ENCODE data around the gene FAM162B.

FAM162B gene

DNA sequence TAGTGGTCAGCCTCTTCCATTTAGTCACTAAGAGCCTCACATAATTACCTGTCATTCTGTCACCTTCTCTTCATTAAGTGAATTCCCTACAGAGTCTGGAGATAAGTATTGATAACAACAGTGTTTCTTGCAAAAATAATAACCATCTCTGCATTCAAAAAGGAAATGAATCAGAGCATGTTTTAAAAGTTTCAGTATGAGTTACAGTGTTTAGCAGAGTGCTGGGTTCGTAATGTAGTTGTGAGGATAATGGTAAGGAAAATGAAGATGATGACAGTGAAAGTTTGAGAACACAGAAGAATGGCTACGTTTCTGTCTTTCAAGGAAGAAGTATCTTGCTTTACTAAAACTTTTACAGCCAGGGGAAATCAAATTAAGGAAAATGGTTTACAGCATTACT lies 32.1 kb upstream of the FAM162B start:
- Histone ChIP-seq H3K9me3 (ENCODE audit: control insufficient read depth, low read length) (no peaks in the 10 kb centered on the region), H3K4me3 (ENCODE audit: insufficient read depth in 1 of 2, low read depth in 1 of 2, low read length in 2 of 2) (no peak overlapping the region), H3K14ac (ENCODE audit: low read length in 2 of 2) (no peak overlapping the region), H2BK120ac (ENCODE audit: low read depth, low read length) (no peak overlapping the region), H3K4me1 (ENCODE audit: control insufficient read depth, insufficient read depth, low read depth, low read length) (no peaks in the 10 kb centered on the region), H3K27me3 (ENCODE audit: control insufficient read depth in 1 of 2, insufficient read depth in 1 of 2, low read length in 2 of 2) (peaks cover 0 to 6% of the 10 kb centered on the region in 2 experiments), H2AFZ (ENCODE audit: low read depth, low read length) (no peak overlapping the region), H4K8ac (ENCODE audit: low read length) (no peak overlapping the region), H3K9ac (ENCODE audit: low read length) (no peak overlapping the region), H3K27ac (ENCODE audit: low read length, poor library complexity, severe bottlenecking) (no peak overlapping the region), H3K4me2 (ENCODE audit: low read length, poor library complexity, severe bottlenecking) (no peak overlapping the region), H3K18ac (ENCODE audit: low read depth in 1 of 2, low read length in 2 of 2) (no peak overlapping the region), H3K79me1 (replicated peaks; ENCODE audit: low read length, poor library complexity, severe bottlenecking) (no peaks in the 10 kb centered on the region), H3K23ac (ENCODE audit: low read length in 2 of 2) (no peak overlapping the region), H2AK5ac (ENCODE audit: low read length, severe bottlenecking) (no peak overlapping the region), H2BK5ac (ENCODE audit: low read depth, low read length, poor library complexity, severe bottlenecking) (no peak overlapping the region), H2BK12ac (ENCODE audit: low read length in 2 of 2) (no peak overlapping the region), H3K36me3 (ENCODE audit: control insufficient read depth in 1 of 2, insufficient read depth in 2 of 2, low read depth in 1 of 2, low read length in 2 of 2) (no peaks in the 10 kb centered on the region), H3K4ac (ENCODE audit: low read depth in 1 of 2, low read length in 2 of 2) (no peak overlapping the region), H2BK15ac (ENCODE audit: low read depth, poor library complexity, severe bottlenecking) (no peak overlapping the region), H4K91ac (ENCODE audit: low read length) (no peak overlapping the region)
- WGBS = 63% methylated on average over 1 of the region's 2 CpGs
- no peak for DNase-seq

DNA sequence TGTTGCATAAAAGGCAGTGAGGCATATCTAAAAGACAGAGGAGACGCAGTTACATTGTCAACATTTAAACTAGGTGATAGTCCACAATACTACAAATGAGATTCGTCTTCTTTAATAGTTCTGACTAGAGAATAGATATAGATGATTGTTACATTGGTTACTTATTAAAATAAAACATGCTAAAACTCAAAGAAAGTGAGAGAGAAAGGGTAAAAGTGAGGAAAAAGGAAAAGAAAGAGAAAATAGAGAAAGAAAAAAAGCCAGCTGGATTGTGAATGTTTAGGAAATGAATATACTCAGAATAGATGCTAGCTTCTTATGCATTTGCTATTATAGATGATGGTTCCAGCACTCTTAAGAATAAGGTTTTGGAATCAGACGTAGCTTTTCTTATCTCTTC lies 27.7 kb upstream of the FAM162B start:
- Histone ChIP-seq H2BK12ac (ENCODE audit: low read length in 2 of 2) (no peak overlapping the region), H2BK5ac (ENCODE audit: low read depth, low read length, poor library complexity, severe bottlenecking) (no peak overlapping the region), H4K8ac (ENCODE audit: low read length) (no peak overlapping the region), H3K27me3 (ENCODE audit: control insufficient read depth in 1 of 2, insufficient read depth in 1 of 2, low read length in 2 of 2) (peaks cover 0 to 8% of the 10 kb centered on the region in 2 experiments), H3K4me3 (ENCODE audit: insufficient read depth in 1 of 2, low read depth in 1 of 2, low read length in 2 of 2) (no peak overlapping the region), H4K91ac (ENCODE audit: low read length) (no peak overlapping the region), H3K79me1 (replicated peaks; ENCODE audit: low read length, poor library complexity, severe bottlenecking) (no peaks in the 10 kb centered on the region), H3K18ac (ENCODE audit: low read depth in 1 of 2, low read length in 2 of 2) (no peak overlapping the region), H2AK5ac (ENCODE audit: low read length, severe bottlenecking) (no peak overlapping the region), H3K14ac (ENCODE audit: low read length in 2 of 2) (no peak overlapping the region), H3K27ac (ENCODE audit: low read length, poor library complexity, severe bottlenecking) (no peak overlapping the region), H3K9ac (ENCODE audit: low read length) (no peak overlapping the region), H3K4me2 (ENCODE audit: low read length, poor library complexity, severe bottlenecking) (no peak overlapping the region), H3K4ac (ENCODE audit: low read depth in 1 of 2, low read length in 2 of 2) (no peak overlapping the region), H3K36me3 (ENCODE audit: control insufficient read depth in 1 of 2, insufficient read depth in 2 of 2, low read depth in 1 of 2, low read length in 2 of 2) (no peaks in the 10 kb centered on the region), H2BK120ac (ENCODE audit: low read depth, low read length) (no peak overlapping the region), H2AFZ (ENCODE audit: low read depth, low read length) (no peak overlapping the region), H3K4me1 (ENCODE audit: control insufficient read depth, insufficient read depth, low read depth, low read length) (no peaks in the 10 kb centered on the region), H2BK15ac (ENCODE audit: low read depth, poor library complexity, severe bottlenecking) (no peak overlapping the region), H3K9me3 (ENCODE audit: control insufficient read depth, low read length) (no peaks in the 10 kb centered on the region), H3K23ac (ENCODE audit: low read length in 2 of 2) (no peak overlapping the region)
- WGBS = 78% methylated on average over 1 of the region's 3 CpGs
- DNase-seq = no peak

DNA sequence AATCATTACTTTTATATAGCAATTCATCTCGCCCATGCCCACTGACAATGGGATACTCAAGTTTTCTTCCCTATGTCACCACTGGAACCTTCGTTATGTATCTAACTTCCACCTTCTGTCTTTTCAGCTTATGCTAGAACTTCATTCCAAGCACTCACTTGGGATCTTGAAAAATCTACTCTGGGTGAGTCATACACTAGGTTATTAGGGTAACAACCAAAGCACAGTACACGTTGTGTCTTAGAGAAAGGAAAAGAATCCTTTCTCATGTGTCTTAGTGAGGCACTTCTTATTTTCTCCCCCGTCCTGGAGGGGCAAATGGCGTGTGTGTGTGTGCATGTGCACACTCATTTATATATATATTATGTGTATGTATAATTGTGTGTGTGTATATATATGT lies 18.3 kb upstream of the FAM162B start:
- H3K27me3 ChIP-seq (ENCODE audit: control insufficient read depth in 1 of 2, insufficient read depth in 1 of 2, low read length in 2 of 2) = no peaks in the 10 kb centered on the region
- H3K27ac ChIP-seq (ENCODE audit: low read length, poor library complexity, severe bottlenecking) = no peak overlapping the region
- no peak overlapping the region for H3K4ac ChIP-seq (ENCODE audit: low read depth in 1 of 2, low read length in 2 of 2)
- no peak overlapping the region for H3K4me3 ChIP-seq (ENCODE audit: insufficient read depth in 1 of 2, low read depth in 1 of 2, low read length in 2 of 2)
- H2AFZ ChIP-seq (ENCODE audit: low read depth, low read length) = no peak overlapping the region
- no peak overlapping the region for H3K9ac ChIP-seq (ENCODE audit: low read length)
- no peaks in the 10 kb centered on the region for H3K79me1 ChIP-seq (replicated peaks; ENCODE audit: low read length, poor library complexity, severe bottlenecking)
- H3K23ac ChIP-seq (ENCODE audit: low read length in 2 of 2) = no peak overlapping the region
- H2BK5ac ChIP-seq (ENCODE audit: low read depth, low read length, poor library complexity, severe bottlenecking) = no peak overlapping the region
- WGBS = 80% methylated on average over 2 of the region's 5 CpGs
- H3K4me2 ChIP-seq (ENCODE audit: low read length, poor library complexity, severe bottlenecking) = no peak overlapping the region
- no peaks in the 10 kb centered on the region for H3K36me3 ChIP-seq (ENCODE audit: control insufficient read depth in 1 of 2, insufficient read depth in 2 of 2, low read depth in 1 of 2, low read length in 2 of 2)
- no peak overlapping the region for H2BK120ac ChIP-seq (ENCODE audit: low read depth, low read length)
- H2BK15ac ChIP-seq (ENCODE audit: low read depth, poor library complexity, severe bottlenecking) = no peak overlapping the region
- H4K8ac ChIP-seq (ENCODE audit: low read length) = no peak overlapping the region
- DNase-seq = peak; percentile 10
- no peak overlapping the region for H2AK5ac ChIP-seq (ENCODE audit: low read length, severe bottlenecking)
- no peak overlapping the region for H2BK12ac ChIP-seq (ENCODE audit: low read length in 2 of 2)
- no peak overlapping the region for H4K91ac ChIP-seq (ENCODE audit: low read length)
- H3K14ac ChIP-seq (ENCODE audit: low read length in 2 of 2) = no peak overlapping the region
- H3K18ac ChIP-seq (ENCODE audit: low read depth in 1 of 2, low read length in 2 of 2) = no peak overlapping the region
- H3K9me3 ChIP-seq (ENCODE audit: control insufficient read depth, low read length) = no peaks in the 10 kb centered on the region
- H3K4me1 ChIP-seq (ENCODE audit: control insufficient read depth, insufficient read depth, low read depth, low read length) = no peaks in the 10 kb centered on the region

DNA sequence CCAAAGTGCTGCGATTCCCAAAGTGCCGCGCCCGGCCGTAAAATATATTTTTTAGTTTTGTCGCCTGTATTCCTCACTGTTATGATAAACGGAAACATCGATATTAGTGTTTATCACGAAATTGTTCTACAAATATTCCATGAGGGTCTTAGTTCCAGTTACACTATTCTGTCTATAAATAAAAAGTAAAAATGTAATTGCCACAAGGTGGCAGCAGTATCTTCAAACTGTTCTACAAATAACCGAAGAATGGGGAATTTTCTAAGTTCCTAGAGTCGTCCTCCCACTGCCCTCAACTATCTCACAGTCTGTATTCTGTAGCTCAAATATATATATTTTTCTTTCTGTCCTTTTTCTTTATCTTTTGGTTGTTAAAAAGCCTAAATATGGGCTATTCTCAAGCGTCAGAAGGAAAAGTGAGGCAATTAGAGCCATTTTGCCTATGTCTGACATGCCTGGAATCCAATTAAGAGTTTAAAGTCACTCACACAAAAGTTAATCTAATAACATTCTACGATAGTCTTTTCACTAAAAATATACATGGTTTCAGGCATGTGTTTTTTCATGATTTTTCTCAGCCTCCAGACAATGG lies 14.2 kb upstream of the FAM162B start:
- no peak overlapping the region for H2BK15ac ChIP-seq (ENCODE audit: low read depth, poor library complexity, severe bottlenecking)
- no peak overlapping the region for H2BK5ac ChIP-seq (ENCODE audit: low read depth, low read length, poor library complexity, severe bottlenecking)
- no peak overlapping the region for H3K23ac ChIP-seq (ENCODE audit: low read length in 2 of 2)
- no peak overlapping the region for H3K4ac ChIP-seq (ENCODE audit: low read depth in 1 of 2, low read length in 2 of 2)
- peak overlapping the region; percentile 54 for H3K9ac ChIP-seq (ENCODE audit: low read length)
- H2AK5ac ChIP-seq (ENCODE audit: low read length, severe bottlenecking) = no peak overlapping the region
- no peaks in the 10 kb centered on the region for H3K9me3 ChIP-seq (ENCODE audit: control insufficient read depth, low read length)
- H2AFZ ChIP-seq (ENCODE audit: low read depth, low read length) = no peak overlapping the region
- peak; percentile 44 for DNase-seq
- 63% methylated on average over 4 of the region's 13 CpGs for WGBS
- no peak overlapping the region for H3K18ac ChIP-seq (ENCODE audit: low read depth in 1 of 2, low read length in 2 of 2)
- no peak overlapping the region for H3K4me3 ChIP-seq (ENCODE audit: insufficient read depth in 1 of 2, low read depth in 1 of 2, low read length in 2 of 2)
- H3K79me1 ChIP-seq (replicated peaks; ENCODE audit: low read length, poor library complexity, severe bottlenecking) = no peaks in the 10 kb centered on the region
- no peak overlapping the region for H4K8ac ChIP-seq (ENCODE audit: low read length)
- no peaks in the 10 kb centered on the region for H3K27me3 ChIP-seq (ENCODE audit: control insufficient read depth in 1 of 2, insufficient read depth in 1 of 2, low read length in 2 of 2)
- H3K36me3 ChIP-seq (ENCODE audit: control insufficient read depth in 1 of 2, insufficient read depth in 2 of 2, low read depth in 1 of 2, low read length in 2 of 2) = no peaks in the 10 kb centered on the region
- no peak overlapping the region for H3K4me2 ChIP-seq (ENCODE audit: low read length, poor library complexity, severe bottlenecking)
- no peak overlapping the region for H3K14ac ChIP-seq (ENCODE audit: low read length in 2 of 2)
- H4K91ac ChIP-seq (ENCODE audit: low read length) = no peak overlapping the region
- no peak overlapping the region for H3K27ac ChIP-seq (ENCODE audit: low read length, poor library complexity, severe bottlenecking)
- H2BK120ac ChIP-seq (ENCODE audit: low read depth, low read length) = no peak overlapping the region
- no peak overlapping the region for H2BK12ac ChIP-seq (ENCODE audit: low read length in 2 of 2)
- H3K4me1 ChIP-seq (ENCODE audit: control insufficient read depth, insufficient read depth, low read depth, low read length) = no peaks in the 10 kb centered on the region

Measured in mesenchymal stem cell (in vitro differentiated cells and primary cell).